GM12878 (cell line): ENCODE data around the gene PPIA. TPM values are rescaled to one million over a fixed set of nuclear protein-coding genes. Genes with fewer than 3 reads are reported as not detected.
A peak's percentile ranks its signal among the peaks of the same experiment; 100 is the strongest.

ENCODE experiments used
- ATAC-seq: fragments of 200-7000 bp; cut with Tn5 transposase; 3 replicates; pipeline ENCODE4 v1.9.1; 2020; ENCODE audit warnings: mild to moderate bottlenecking, moderate library complexity
- BruUV-seq: library from RNA; stranded (reverse); fragments of 400-500 nt; replicated peaks from 2 replicates; lab custom pipeline; 2021; lab: Mats Ljungman, UMichigan
- CTCF ChIA-PET: fragments of 300-600 bp; sonication (Branson Sonifier 250); formaldehyde crosslinking; extraction: SDS; loops from one replicate; lab custom pipeline; 2021; ENCODE audit warnings: inconsistent platforms; lab: Yijun Ruan, JAX
- POLR2A ChIA-PET: fragments of 350-600 bp; formaldehyde crosslinking; extraction: SDS; loops from one replicate; lab custom pipeline; 2021; ENCODE audit warnings: inconsistent platforms; lab: Charles Lee
- RAD21 ChIA-PET: fragments of 300-600 bp; sonication (Branson Sonifier 250); formaldehyde crosslinking; loops from one replicate; lab custom pipeline; 2023; ENCODE audit warnings: antibody characterized with exemption; ENCODE audit not compliant: unreplicated experiment; lab: Charles Lee
- SMC1A ChIA-PET: fragments of 300-600 bp; sonication (Branson Sonifier 250); formaldehyde crosslinking; loops from one replicate; lab custom pipeline; 2023; ENCODE audit not compliant: unreplicated experiment, uncharacterized antibody; lab: Charles Lee
- DNase-seq: peaks from one replicate; pipeline ENCODE4 v3.0.0-alpha.2; 2011; ENCODE audit warnings: low read depth, low spot score
- FAIRE-seq: peaks from 3 replicates; lab custom pipeline; 2011; peaks lifted over from hg19 to GRCh38; lab: Jason Lieb, UNC
- H2AFZ ChIP-seq: 2 replicates; pipeline ENCODE4 v1.6.0; 2011; ENCODE audit warnings: low read depth, low read length, control low read depth; ENCODE audit not compliant: control insufficient read depth
- H3K27ac ChIP-seq: 2 replicates; pipeline ENCODE4 v1.5.1; 2011; ENCODE audit warnings: control low read depth; ENCODE audit not compliant: control insufficient read depth, insufficient read depth
- H3K27me3 ChIP-seq, 2 experiments: replicated peaks in 1 of 2; 2 replicates each; pipeline versions ENCODE4 v1.6.0 to v1.6.1; 2011; ENCODE audit warnings: low read length in 1 of 2; ENCODE audit not compliant: control insufficient read depth in 2 of 2, insufficient read depth in 2 of 2
- H3K36me3 ChIP-seq, 2 experiments: 2 replicates each; pipeline ENCODE4 v1.5.1; 2011; ENCODE audit warnings: low read length in 1 of 2; ENCODE audit not compliant: control insufficient read depth in 2 of 2, insufficient read depth in 2 of 2
- H3K4me1 ChIP-seq: 2 replicates; pipeline ENCODE4 v1.6.1; 2011; ENCODE audit warnings: mild to moderate bottlenecking, low read length, moderate library complexity, mixed read lengths; ENCODE audit not compliant: control insufficient read depth, insufficient read depth
- H3K4me2 ChIP-seq: 2 replicates; pipeline ENCODE4 v1.6.0; 2011; ENCODE audit warnings: control low read depth; ENCODE audit not compliant: control insufficient read depth, insufficient read depth
- H3K4me3 ChIP-seq: fragments of 200-600 bp; sonication (generic); 2 replicates; pipeline ENCODE4 v1.5.1; 2016
- H3K79me2 ChIP-seq: 2 replicates; pipeline ENCODE4 v1.6.0; 2011; ENCODE audit warnings: low read length; ENCODE audit not compliant: control insufficient read depth, insufficient read depth
- H3K9ac ChIP-seq: 2 replicates; pipeline ENCODE4 v1.8.0; 2011; ENCODE audit warnings: low read length, control low read depth, mixed read lengths; ENCODE audit not compliant: control insufficient read depth, insufficient read depth
- H3K9me3 ChIP-seq: replicated peaks from 3 replicates; pipeline ENCODE4 v1.5.1; 2011; ENCODE audit warnings: mild to moderate bottlenecking, low read length; ENCODE audit not compliant: control insufficient read depth, insufficient read depth
- H4K20me1 ChIP-seq: 2 replicates; pipeline ENCODE4 v1.6.0; 2011; ENCODE audit not compliant: control insufficient read depth, insufficient read depth
- BRCA1 ChIP-seq: IDR thresholded peaks from 2 replicates; pipeline ENCODE4 v1.6.1; 2011; ENCODE audit warnings: low read depth, low read length, improper control_type of control experiment
- CTCF ChIP-seq, 3 experiments: IDR thresholded peaks in 2 of 3; conservative IDR thresholded peaks in 1 of 3; 2 replicates each; pipeline ENCODE4 v1.5.1; 2011; ENCODE audit warnings: low read depth in 3 of 3, low read length in 3 of 3, mild to moderate bottlenecking in 3 of 3, control low read depth in 2 of 3, moderate library complexity in 2 of 3, inconsistent platforms in 1 of 3, mixed read lengths in 1 of 3; ENCODE audit not compliant: control insufficient read depth in 2 of 3, insufficient read depth in 1 of 3; ENCODE audit errors: extremely low read depth in 1 of 3
- HDAC6 ChIP-seq: fragments of 200-600 bp; sonication (generic); IDR thresholded peaks from one replicate; pipeline ENCODE4 v1.8.0; 2017; ENCODE audit warnings: antibody characterized with exemption; ENCODE audit not compliant: unreplicated experiment
- HDGF ChIP-seq: fragments of 450-650 bp; IDR thresholded peaks from 2 replicates; pipeline ENCODE4 v1.6.1; 2016; ENCODE audit warnings: antibody characterized with exemption
- MTA3 ChIP-seq: IDR thresholded peaks from 2 replicates; pipeline ENCODE4 v1.6.1; 2012; ENCODE audit warnings: low read length, inconsistent platforms, borderline replicate concordance
- MYC ChIP-seq: IDR thresholded peaks from 2 replicates; pipeline ENCODE4 v1.6.1; 2011; ENCODE audit warnings: mild to moderate bottlenecking, low read length, moderate library complexity, inconsistent platforms; ENCODE audit not compliant: insufficient read depth, insufficient replicate concordance, insufficient read length, severe bottlenecking
- NR2C1 ChIP-seq: fragments of 450-650 bp; IDR thresholded peaks from 2 replicates; pipeline ENCODE4 v1.6.1; 2017; ENCODE audit warnings: antibody characterized with exemption, mild to moderate bottlenecking, moderate library complexity
- POLR2A ChIP-seq: IDR thresholded peaks from 2 replicates; pipeline ENCODE4 v1.6.1; 2011; ENCODE audit warnings: low read depth, mild to moderate bottlenecking, low read length
- POLR2AphosphoS2 ChIP-seq: IDR thresholded peaks from 2 replicates; pipeline ENCODE4 v1.6.1; 2011; ENCODE audit warnings: low read depth, mild to moderate bottlenecking, low read length, improper control_type of control experiment, moderate library complexity
- POU2F2 ChIP-seq: IDR thresholded peaks from 3 replicates; pipeline ENCODE4 v1.6.1; 2011; ENCODE audit warnings: low read depth, mild to moderate bottlenecking, low read length, borderline replicate concordance
- RELB ChIP-seq: fragments of 450-650 bp; IDR thresholded peaks from 2 replicates; pipeline ENCODE4 v1.6.1; 2017; ENCODE audit warnings: low read depth, mild to moderate bottlenecking, moderate library complexity
- RUNX3 ChIP-seq: IDR thresholded peaks from 2 replicates; pipeline ENCODE4 v1.6.1; 2012; ENCODE audit warnings: low read length, inconsistent platforms
- SMAD5 ChIP-seq: IDR thresholded peaks from 2 replicates; pipeline ENCODE4 v1.6.1; 2016; ENCODE audit warnings: antibody characterized with exemption, low read depth
- WGBS: methylation state at CpG from one replicate; pipeline ENCODE4 v1.1.6; 2016; ENCODE audit warnings: low lambda C conversion rate; ENCODE audit not compliant: insufficient replicate concordance, insufficient coverage; ENCODE audit errors: missing lambda C conversion rate; 5-methylcytosine and 5-hydroxymethylcytosine counted together
- in situ Hi-C: fragments of 300-500 bp; cut with MboI; formaldehyde crosslinking; loops from 9 replicates; pipeline ENCODE4 v1.14.3; 2018; ENCODE audit warnings: mixed read lengths
- intact Hi-C: fragments of 100-400 bp; cut with micrococcal nuclease; formaldehyde crosslinking; loops from one replicate; pipeline ENCODE4 v1.14.2; 2022; ENCODE audit not compliant: unreplicated experiment
- polyA plus RNA-seq, 11 experiments: library from polyadenylated mRNA; depleted of rRNA in 4 of 11; unstranded in 6 of 11; stranded (reverse) in 5 of 11; fragments of >200 nt; fragmentation: Nextera tagmentation in 4 of 11; fragmentation: Illumina TruSeq in 1 of 11; extraction: Ambion mirVana in 4 of 11; extraction: Trizol in 1 of 11; gene quantifications; 1 replicate in 1 of 11; 2 replicates in 10 of 11; pipeline versions ENCODE4 v1.2.1 to v1.2.3, GENCODE V29; 2011 to 2016; ENCODE audit warnings: inconsistent platforms in 2 of 11, missing spikeins in 2 of 11, low read depth in 1 of 11
- total RNA-seq, 4 experiments: library from RNA; depleted of rRNA in 3 of 4; stranded (reverse); fragments of >200 nt in 3 of 4; fragmentation: Illumina TruSeq in 1 of 4; extraction: Trizol in 1 of 4; gene quantifications; 2 replicates each; pipeline versions ENCODE4 v1.2.1 to v1.2.3, GENCODE V29; 2013 to 2021
- TF ChIP-seq, protein P1 (sequence below): IDR thresholded peaks from 2 replicates; pipeline ENCODE4 v1.6.1; 2012; ENCODE audit warnings: low read depth, low read length, improper control_type of control experiment

The PPIA gene
- total and polyA plus RNA-seq, 10 of the 15 experiments (the other 5 are each of a cell fraction or from before 2014, with no cell fraction given): 2,712 to 7,982 (median 5,027) TPM

DNA sequence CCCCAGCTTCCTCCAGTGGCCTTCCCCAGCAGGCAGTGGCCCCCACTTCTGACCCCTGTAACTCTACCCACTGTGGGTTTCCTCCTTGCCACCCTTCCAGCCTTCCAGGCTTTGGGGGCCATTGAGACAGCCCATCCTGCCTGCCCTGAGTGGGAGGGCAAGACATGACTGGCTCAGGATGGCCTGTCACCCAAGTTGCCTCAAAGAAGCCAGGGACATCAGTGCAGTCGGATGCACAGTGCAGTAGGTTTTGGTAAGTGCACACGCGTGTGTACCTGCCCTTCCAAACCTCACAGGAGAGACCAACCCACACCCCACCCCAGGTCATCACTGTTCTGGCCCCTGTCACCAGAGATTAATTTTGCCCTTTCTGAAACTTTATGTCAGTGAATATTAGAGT lies 25.1 kb upstream of the PPIA start:
- H2AFZ ChIP-seq: no peak overlapping the region
- FAIRE-seq: no peak
- no peak for DNase-seq
- WGBS: 81% methylated on average over 3 of the region's 3 CpGs
- intact Hi-C loops: no loop called here
- no peak for ATAC-seq
- peaks cover 36% of the 10 kb centered on the region for H3K4me1 ChIP-seq
- no peak overlapping the region for H3K4me3 ChIP-seq
- no peaks in the 10 kb centered on the region for H3K79me2 ChIP-seq
- H3K9ac ChIP-seq: no peak overlapping the region
- H3K27me3 ChIP-seq: no peaks in the 10 kb centered on the region
- no peaks in the 10 kb centered on the region; the same call in 2 of the 3 replicates for H3K9me3 ChIP-seq
- no peak overlapping the region for H3K4me2 ChIP-seq
- CTCF ChIA-PET: interaction anchor here (1.1 to 1.7 kb wide), 2 partner anchors 21 to 27 kb away, joined by 4 read pairs; no protein-coding TSS in a partner anchor
- TF ChIP-seq MYC: no peak
- peak; percentile 67; the same call in 1 of the 2 replicates for TF ChIP-seq POLR2AphosphoS2
- no peak for TF ChIP-seq CTCF (IDR thresholded peaks at IDR 0.05 in 2 of 3, conservative IDR thresholded peaks at IDR 0.05 in 1 of 3; ENCODE audit: control insufficient read depth in 2 of 3, extremely low read depth in 1 of 3, insufficient read depth in 1 of 3, low read depth in 3 of 3, low read length in 3 of 3)
- no peak for TF ChIP-seq NR2C1
- peak; percentile 6; the same call in 1 of the 3 replicates for TF ChIP-seq POU2F2
- no peak for TF ChIP-seq RUNX3
- TF ChIP-seq HDAC6: no peak
- TF ChIP-seq HDGF: no peak
- TF ChIP-seq BRCA1: no peak
- TF ChIP-seq RELB: no peak
- 0 out of 2 replicates have a peak, but pooled peaks have one; percentile 13 for TF ChIP-seq MTA3
- TF ChIP-seq SMAD5: no peak
- TF ChIP-seq, protein P1, sequence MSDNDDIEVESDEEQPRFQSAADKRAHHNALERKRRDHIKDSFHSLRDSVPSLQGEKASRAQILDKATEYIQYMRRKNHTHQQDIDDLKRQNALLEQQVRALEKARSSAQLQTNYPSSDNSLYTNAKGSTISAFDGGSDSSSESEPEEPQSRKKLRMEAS: no peak
- TF ChIP-seq POLR2A: peak; percentile 57; the same call in 1 of the 2 replicates
- no peak overlapping the region for H3K27ac ChIP-seq
- POLR2A ChIA-PET: interaction anchor here (1.0 kb wide), 1 partner anchor 21 kb away, joined by 3 read pairs; no protein-coding TSS in a partner anchor
- no peaks in the 10 kb centered on the region for H4K20me1 ChIP-seq
- RAD21 ChIA-PET: interaction anchor here (0.5 to 4.1 kb wide), 3 partner anchors 19 to 157 kb away, joined by 3 to 40 read pairs (median 3); no protein-coding TSS in a partner anchor
- SMC1A ChIA-PET: interaction anchor here (1.0 to 1.8 kb wide), 7 partner anchors 9 to 140 kb away, joined by 3 to 6 read pairs (median 4); partner anchors contain the start of gene H2AZ2
- in situ Hi-C loops: no loop called here
- peaks cover 6 to 13% of the 10 kb centered on the region in 2 experiments; a peak in 3 of 4 replicates for H3K36me3 ChIP-seq
- TSS peak; percentile 26 for BruUV-seq
